Measurements from ENCODE around the gene PRKCE.

- TF ChIP-seq YY1 (IDR thresholded peaks at IDR 0.05; ENCODE audit: insufficient read depth, insufficient read length) = no peak
- no peak for TF ChIP-seq ZNF274 (IDR thresholded peaks at IDR 0.05; ENCODE audit: low read depth, low read length)
- TF ChIP-seq SUZ12 (IDR thresholded peaks at IDR 0.05; ENCODE audit: extremely low read depth, insufficient read depth, insufficient read length) = no peak
Measured at GRCh38 chr2:46032996-46033395, 381.5 kb downstream of the PRKCE start.

Measured in NT2/D1 (cell line).